ENCODE data around the gene IFT74.

DNA sequence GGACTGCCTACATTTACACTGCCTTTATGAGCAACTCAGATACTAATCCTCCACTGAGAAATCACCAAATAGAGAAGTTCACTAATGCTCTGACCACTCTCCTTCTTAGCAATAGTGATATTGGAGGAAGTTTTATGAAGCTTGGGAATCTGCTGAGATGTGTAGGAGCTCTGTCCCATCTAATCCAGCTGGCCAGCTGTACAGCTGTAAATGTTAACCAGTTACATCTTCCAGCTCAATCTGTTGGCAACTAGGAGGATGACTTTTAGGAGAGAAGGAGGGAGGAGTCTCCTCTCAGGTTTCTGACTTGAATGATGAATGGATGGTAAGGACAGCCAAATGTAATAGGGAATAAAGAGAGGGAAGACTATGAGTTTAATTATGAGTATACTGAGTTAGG lies 85.5 kb downstream of the IFT74 start:
- TF ChIP-seq, protein P1, sequence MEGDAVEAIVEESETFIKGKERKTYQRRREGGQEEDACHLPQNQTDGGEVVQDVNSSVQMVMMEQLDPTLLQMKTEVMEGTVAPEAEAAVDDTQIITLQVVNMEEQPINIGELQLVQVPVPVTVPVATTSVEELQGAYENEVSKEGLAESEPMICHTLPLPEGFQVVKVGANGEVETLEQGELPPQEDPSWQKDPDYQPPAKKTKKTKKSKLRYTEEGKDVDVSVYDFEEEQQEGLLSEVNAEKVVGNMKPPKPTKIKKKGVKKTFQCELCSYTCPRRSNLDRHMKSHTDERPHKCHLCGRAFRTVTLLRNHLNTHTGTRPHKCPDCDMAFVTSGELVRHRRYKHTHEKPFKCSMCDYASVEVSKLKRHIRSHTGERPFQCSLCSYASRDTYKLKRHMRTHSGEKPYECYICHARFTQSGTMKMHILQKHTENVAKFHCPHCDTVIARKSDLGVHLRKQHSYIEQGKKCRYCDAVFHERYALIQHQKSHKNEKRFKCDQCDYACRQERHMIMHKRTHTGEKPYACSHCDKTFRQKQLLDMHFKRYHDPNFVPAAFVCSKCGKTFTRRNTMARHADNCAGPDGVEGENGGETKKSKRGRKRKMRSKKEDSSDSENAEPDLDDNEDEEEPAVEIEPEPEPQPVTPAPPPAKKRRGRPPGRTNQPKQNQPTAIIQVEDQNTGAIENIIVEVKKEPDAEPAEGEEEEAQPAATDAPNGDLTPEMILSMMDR (conservative IDR thresholded peaks at IDR 0.05 in 1 of 2, IDR thresholded peaks at IDR 0.05 in 1 of 2; ENCODE audit: low read depth in 1 of 2, low read length in 2 of 2) = no peak
- TF ChIP-seq EZH2 (IDR thresholded peaks at IDR 0.05; ENCODE audit: low read length, missing control alignments) = no peak
